ENCODE measurements around the gene RBM24.
"Not testable (repeated sequence)": the region's sequence is repeated elsewhere in the genome, so short reads cannot be mapped to it uniquely, and the experiment has no call there.

The RBM24 gene

GRCh38 chr6:17292600-17293133, 11.5 kb downstream of the RBM24 start:
- no peak for DNase-seq

- no peak for DNase-seq
These were observed 12.2 kb downstream of the RBM24 start for GRCh38 chr6:17293395-17293794.

- DNase-seq = no peak
These were observed 16.3 kb downstream of the RBM24 start for GRCh38 chr6:17297271-17298080.

- DNase-seq = no peak
These were observed 17.1 kb downstream of the RBM24 start for GRCh38 chr6:17298257-17298656.

GRCh38 chr6:17299222-17299621, 18.1 kb downstream of the RBM24 start:
- DNase-seq = no peak

- DNase-seq = no peak
These were observed 18.6 kb downstream of the RBM24 start for GRCh38 chr6:17299750-17300149.

- DNase-seq = no peak
These were observed 19.5 kb downstream of the RBM24 start for GRCh38 chr6:17300637-17301036.

GRCh38 chr6:17303444-17303843, 22.3 kb downstream of the RBM24 start:
- no peak for DNase-seq

- DNase-seq = no peak
These were observed 24.2 kb downstream of the RBM24 start for GRCh38 chr6:17305219-17306001.

GRCh38 chr6:17311595-17312311, 30.6 kb downstream of the RBM24 start:
- DNase-seq = no peak

GRCh38 chr6:17313238-17313637, 32.1 kb downstream of the RBM24 start:
- DNase-seq = not testable (repeated sequence)

GRCh38 chr6:17313971-17314370, 32.8 kb downstream of the RBM24 start:
- no peak for DNase-seq

GRCh38 chr6:17315262-17315661, 34.1 kb downstream of the RBM24 start:
- DNase-seq = no peak

- no peak for DNase-seq
These were observed 37.4 kb downstream of the RBM24 start for GRCh38 chr6:17318435-17319165.

- not testable (repeated sequence) for DNase-seq
These were observed 39.1 kb downstream of the RBM24 start for GRCh38 chr6:17320266-17320665.

GRCh38 chr6:17331238-17331637, 50.1 kb downstream of the RBM24 start:
- DNase-seq = no peak

GRCh38 chr6:17334265-17334664, 53.1 kb downstream of the RBM24 start:
- DNase-seq = no peak

GRCh38 chr6:17336425-17336824, 55.3 kb downstream of the RBM24 start:
- no peak for DNase-seq

- DNase-seq = no peak
These were observed 58.1 kb downstream of the RBM24 start for GRCh38 chr6:17339308-17339670.

GRCh38 chr6:17341117-17341805, 60.1 kb downstream of the RBM24 start:
- no peak for DNase-seq

- DNase-seq = no peak
These were observed 60.7 kb downstream of the RBM24 start for GRCh38 chr6:17341891-17342290.

GRCh38 chr6:17343215-17343614, 62.1 kb downstream of the RBM24 start:
- no peak for DNase-seq

All from stimulated activated CD4-positive, alpha-beta T cell treated with anti-CD3 and anti-CD28 coated beads, Interleukin-2, amount 100 ng/mL, for 48 hours (primary cell).